Cardiac fibroblast (primary cell): ENCODE data around the gene BAMBI.

Source experiments
- DNase-seq, 2 donors: peaks; one replicate each; pipeline versions ENCODE4 v3.0.0 to v3.0.0-alpha.2; 2010; ENCODE audit warnings: low read depth in 2 of 2
- H3K4me3 ChIP-seq, 2 donors: replicated peaks in 1 of 2; 1 replicate in 1 of 2; 2 replicates in 1 of 2; pipeline ENCODE4 v1.5.1; 2011; ENCODE audit warnings: low read depth in 2 of 2, low read length in 2 of 2, mild to moderate bottlenecking in 2 of 2, moderate library complexity in 1 of 2
- CTCF ChIP-seq: IDR thresholded peaks from one replicate; pipeline ENCODE4 v1.5.1; 2011; ENCODE audit warnings: low read depth, mild to moderate bottlenecking, low read length, inconsistent platforms

Gene BAMBI

DNA sequence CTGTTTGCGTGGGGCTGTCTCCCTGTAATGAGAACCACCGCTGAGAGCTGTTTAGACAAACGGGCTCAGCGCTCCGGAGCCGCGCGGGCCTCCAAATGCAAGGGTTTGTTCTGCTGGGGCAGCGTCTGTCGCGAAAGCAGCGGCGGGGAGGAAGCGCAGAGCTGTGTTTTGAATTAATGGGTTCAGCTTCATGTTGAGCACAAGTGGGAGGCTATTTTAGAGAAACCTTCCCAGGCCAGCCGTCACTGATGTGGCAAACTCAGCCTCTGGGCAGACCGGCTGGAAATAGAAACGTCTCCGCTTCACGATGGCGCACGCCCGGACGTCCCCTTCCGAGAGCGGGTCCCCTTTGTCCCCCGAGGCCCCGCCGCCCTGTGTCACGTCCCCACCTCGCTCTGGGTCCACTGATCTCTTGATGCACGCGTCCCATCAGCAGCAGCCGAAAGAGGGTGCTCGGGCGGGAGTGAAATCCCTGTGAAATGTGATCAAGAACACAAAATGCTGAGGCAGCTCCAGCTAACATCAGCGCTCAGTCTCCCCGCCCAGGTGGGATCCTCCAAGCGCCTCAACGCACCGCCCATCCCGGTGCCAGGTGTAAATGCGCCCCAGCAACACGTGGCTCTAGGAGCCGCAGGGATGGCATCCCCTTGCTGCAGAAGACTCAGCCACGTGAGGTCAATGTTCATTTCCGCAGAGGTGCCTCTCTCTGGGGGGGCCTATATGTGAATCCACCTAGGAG is 44.9 kb downstream of the BAMBI start:
- TF ChIP-seq CTCF, result no peak
- DNase-seq, result peak; percentile 36 to 51
- peak overlapping the region; percentile 41 for H3K4me3 ChIP-seq

DNA sequence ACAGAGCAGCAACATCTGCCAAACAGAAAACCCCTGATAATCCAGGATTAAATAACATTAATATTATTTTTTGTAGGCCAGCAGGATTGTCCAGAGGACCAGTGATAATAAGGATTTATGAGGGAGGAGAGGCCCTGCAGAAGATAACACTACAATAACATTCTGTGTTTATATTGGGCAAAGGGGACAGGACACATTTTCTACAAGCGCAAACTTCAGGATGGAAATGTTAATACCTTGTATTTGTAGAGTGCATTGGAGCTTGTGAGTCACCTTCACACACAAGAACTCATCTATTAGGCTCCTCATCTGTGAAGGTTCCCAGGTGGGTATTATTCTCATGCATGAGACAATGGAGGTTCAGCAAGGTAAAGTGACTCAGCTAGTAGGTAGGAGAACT is 51.0 kb downstream of the BAMBI start:
- H3K4me3 ChIP-seq, result no peak overlapping the region
- no peak for TF ChIP-seq CTCF
- DNase-seq, result no peak

DNA sequence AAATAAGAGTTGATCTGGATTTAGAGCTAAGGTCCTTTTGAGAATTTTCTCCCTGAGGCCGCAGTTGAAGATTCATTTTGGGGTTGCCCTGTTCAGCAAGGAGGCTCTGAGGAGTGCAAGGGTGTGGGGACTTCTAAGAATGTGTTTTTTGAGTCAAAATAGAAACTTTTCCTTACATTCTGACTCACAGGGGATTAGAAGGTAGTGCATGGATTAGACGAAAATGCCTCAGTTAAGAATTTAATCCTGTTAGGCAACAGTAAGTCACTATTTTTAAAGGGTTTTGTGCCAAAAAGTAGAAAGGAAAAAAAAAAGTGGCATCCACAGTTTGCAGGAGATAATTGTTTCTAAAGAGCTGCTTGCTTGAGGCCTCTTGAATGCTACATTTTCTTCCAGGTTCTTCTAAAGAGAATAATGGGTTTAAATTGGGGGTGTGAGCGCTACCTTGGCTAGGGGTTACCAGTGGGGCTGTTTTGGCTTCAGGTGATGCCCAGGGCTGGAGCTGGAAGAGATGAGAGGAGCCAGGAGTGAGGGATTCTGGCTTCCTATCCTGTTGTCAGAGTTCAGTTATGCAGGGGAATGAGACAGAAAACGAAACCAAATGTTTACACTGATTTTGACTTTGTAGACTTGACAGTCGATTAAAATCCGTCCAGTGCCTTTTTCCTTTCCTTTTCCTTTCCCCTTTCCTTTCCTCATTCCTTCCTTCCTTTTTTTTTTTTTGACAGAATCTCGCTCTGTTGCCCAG is 52.9 kb downstream of the BAMBI start:
- DNase-seq, result peak; percentile 19 to 56
- H3K4me3 ChIP-seq, result no peak overlapping the region
- TF ChIP-seq CTCF, result no peak

DNA sequence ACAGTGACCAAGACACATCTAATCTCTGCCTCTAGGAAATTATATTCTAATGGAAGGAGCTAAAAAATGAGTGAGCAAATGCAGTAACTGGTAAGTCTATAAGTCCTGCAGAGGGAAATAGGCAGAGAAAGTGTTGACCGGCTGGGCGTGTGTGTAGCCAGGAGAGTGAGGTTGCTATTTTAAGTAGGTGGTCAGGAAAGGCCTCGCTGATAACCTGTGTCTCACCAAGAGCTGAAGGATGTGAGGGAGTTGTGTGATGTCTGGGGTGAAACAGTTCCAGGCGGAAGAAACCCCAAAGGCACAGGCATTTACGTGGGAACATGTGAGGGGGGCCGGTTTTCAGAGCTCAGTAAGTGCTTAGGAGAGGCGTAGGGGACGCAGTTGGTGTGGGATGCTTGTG is 54.8 kb downstream of the BAMBI start:
- no peak overlapping the region for H3K4me3 ChIP-seq
- no peak for DNase-seq
- no peak for TF ChIP-seq CTCF
